ENCODE data around the gene SSB. TPM values are rescaled to one million over a fixed set of nuclear protein-coding genes. Genes with fewer than 3 reads are reported as not detected.
"Not testable (repeated sequence)": the region's sequence is repeated elsewhere in the genome, so short reads cannot be mapped to it uniquely, and the experiment has no call there.

Gene SSB
- total RNA-seq, 1 donor from 2014 or later: 72.3 TPM

GRCh38 chr2:169781249-169782013 lies 17.2 kb upstream of the SSB start:
- no peak for DNase-seq (ENCODE audit: low read depth in 2 of 2)

GRCh38 chr2:169782513-169782912 lies 16.2 kb upstream of the SSB start:
- DNase-seq (ENCODE audit: low read depth in 2 of 2): no peak

GRCh38 chr2:169790581-169790980 lies 8.1 kb upstream of the SSB start:
- DNase-seq (ENCODE audit: low read depth in 2 of 2): no peak

GRCh38 chr2:169795181-169795580 lies 3.5 kb upstream of the SSB start:
- DNase-seq (ENCODE audit: low read depth in 2 of 2): no peak

GRCh38 chr2:169796441-169796840 lies 2.2 kb upstream of the SSB start:
- no peak for DNase-seq (ENCODE audit: low read depth in 2 of 2)

GRCh38 chr2:169797601-169798000 lies 1.1 kb upstream of the SSB start:
- no peak for DNase-seq (ENCODE audit: low read depth in 2 of 2)

- DNase-seq (ENCODE audit: low read depth in 2 of 2): no peak
Observed at GRCh38 chr2:169798397-169798717, 314 bp upstream of the SSB start.

GRCh38 chr2:169803480-169803879 lies 4.8 kb downstream of the SSB start:
- no peak for DNase-seq (ENCODE audit: low read depth in 2 of 2)

GRCh38 chr2:169806586-169806985 lies 7.9 kb downstream of the SSB start:
- no peak for DNase-seq (ENCODE audit: low read depth in 2 of 2)

GRCh38 chr2:169808221-169808620 lies 9.6 kb downstream of the SSB start:
- DNase-seq (ENCODE audit: low read depth in 2 of 2): no peak

GRCh38 chr2:169815849-169816248 lies 17.2 kb downstream of the SSB start:
- peak in 1 of 2 donors; percentile 47 for DNase-seq (ENCODE audit: low read depth in 2 of 2)

GRCh38 chr2:169816961-169817360 lies 18.3 kb downstream of the SSB start:
- DNase-seq (ENCODE audit: low read depth in 2 of 2): not testable (repeated sequence)

GRCh38 chr2:169817369-169817768 lies 18.7 kb downstream of the SSB start:
- DNase-seq (ENCODE audit: low read depth in 2 of 2): not testable (repeated sequence)

GRCh38 chr2:169818241-169818640 lies 19.6 kb downstream of the SSB start:
- DNase-seq (ENCODE audit: low read depth in 2 of 2): no peak

- DNase-seq (ENCODE audit: low read depth in 2 of 2): peak in 1 of 2 donors; percentile 68
Observed at GRCh38 chr2:169819106-169819505, 20.4 kb downstream of the SSB start.

- DNase-seq (ENCODE audit: low read depth in 2 of 2): not testable (repeated sequence)
Observed at GRCh38 chr2:169820101-169820500, 21.4 kb downstream of the SSB start.

- DNase-seq (ENCODE audit: low read depth in 2 of 2): no peak
Observed at GRCh38 chr2:169822036-169822435, 23.4 kb downstream of the SSB start.

- no peak for DNase-seq (ENCODE audit: low read depth in 2 of 2)
Observed at GRCh38 chr2:169822785-169823392, 24.2 kb downstream of the SSB start.

- no peak for DNase-seq (ENCODE audit: low read depth in 2 of 2)
Observed at GRCh38 chr2:169823996-169824372, 25.3 kb downstream of the SSB start.

GRCh38 chr2:169824373-169825333 lies 26.0 kb downstream of the SSB start, which contains the start of gene METTL5:
Gene METTL5, minus strand, starts transcription at chr2:169824905. Its CDS starts 308 bp downstream, at chr2:169824597.
- peak; percentile 55 to 82 for DNase-seq (ENCODE audit: low read depth in 2 of 2)

- peak; percentile 84 to 94 for DNase-seq (ENCODE audit: low read depth in 2 of 2)
Observed at GRCh38 chr2:169827272-169828140, 28.8 kb downstream of the SSB start, which contains the start of gene UBR3. Gene UBR3, plus strand, starts transcription at chr2:169827454. Its CDS starts 54 bp downstream, at chr2:169827508.
